PFSK-1 (cell line): ENCODE data around the gene AJUBA.

ENCODE experiments used
- FOXP2 ChIP-seq: optimal IDR thresholded peaks from 2 replicates; pipeline ENCODE3; 2011; ENCODE audit warnings: borderline replicate concordance, control low read depth, inconsistent platforms; ENCODE audit not compliant: insufficient read depth; ENCODE audit errors: extremely low read length, extremely low read depth
- POLR2AphosphoS5 ChIP-seq: IDR thresholded peaks from 2 replicates; pipeline ENCODE4 v1.6.1; 2012; ENCODE audit warnings: low read depth, mild to moderate bottlenecking, control low read depth, low read length, moderate library complexity
- REST ChIP-seq, 2 experiments: IDR thresholded peaks; 2 replicates each; pipeline versions ENCODE4 v1.6.1 to v1.8.0; 2011 to 2012; ENCODE audit warnings: low read depth in 2 of 2, low read length in 2 of 2, control low read depth in 1 of 2, inconsistent platforms in 1 of 2, mild to moderate bottlenecking in 1 of 2, moderate library complexity in 1 of 2; ENCODE audit not compliant: insufficient read depth in 1 of 2
- SIN3A ChIP-seq: IDR thresholded peaks from 2 replicates; pipeline ENCODE4 v1.6.1; 2012; ENCODE audit warnings: mild to moderate bottlenecking, low read length, moderate library complexity, borderline replicate concordance; ENCODE audit not compliant: insufficient read depth
- TAF1 ChIP-seq: IDR thresholded peaks from 2 replicates; pipeline ENCODE4 v1.6.1; 2012; ENCODE audit warnings: low read length, control low read depth, borderline replicate concordance; ENCODE audit not compliant: insufficient read depth

GRCh38 chr14:22984959-22985658, 2.8 kb upstream of the AJUBA start:
- TF ChIP-seq FOXP2 = no peak
- TF ChIP-seq POLR2AphosphoS5 = no peak
- no peak for TF ChIP-seq TAF1
- no peak for TF ChIP-seq REST (IDR thresholded peaks at IDR 0.05; ENCODE audit: insufficient read depth in 1 of 2, low read depth in 2 of 2, low read length in 2 of 2)
- no peak for TF ChIP-seq SIN3A
